Activated naive CD4-positive, alpha-beta T cell treated with Interleukin-2 at 50 U/mL for 16 hours (primary cell): ENCODE results near the gene BLACAT1.
A peak's percentile ranks its signal among the peaks of the same experiment; 100 is the strongest.
"Not testable (repeated sequence)": the region's sequence is repeated elsewhere in the genome, so short reads cannot be mapped to it uniquely, and the experiment has no call there.

Experiments
- DNase-seq: peaks from one replicate; pipeline ENCODE4 v3.0.0-alpha.2; 2020

Gene BLACAT1

DNA sequence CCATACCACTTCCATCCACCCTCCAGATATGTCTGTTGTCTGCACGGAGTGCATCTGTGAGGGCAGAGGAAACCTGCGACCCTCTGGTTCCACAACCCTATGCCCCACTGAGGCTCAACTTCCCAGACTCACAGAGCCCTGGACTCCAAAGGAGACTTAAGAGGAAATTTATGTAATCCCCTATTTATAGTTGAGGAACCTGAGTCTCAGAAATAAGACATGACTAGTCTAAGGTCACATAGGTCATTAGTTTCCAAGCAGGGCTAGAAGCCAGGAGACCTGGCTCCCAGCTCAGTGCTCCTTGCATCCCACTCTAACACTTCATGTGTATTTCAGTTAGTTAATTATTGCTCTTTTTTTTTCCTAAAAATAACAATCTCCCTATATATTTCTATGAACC, 18.3 kb downstream of the BLACAT1 start:
- no peak for DNase-seq

DNA sequence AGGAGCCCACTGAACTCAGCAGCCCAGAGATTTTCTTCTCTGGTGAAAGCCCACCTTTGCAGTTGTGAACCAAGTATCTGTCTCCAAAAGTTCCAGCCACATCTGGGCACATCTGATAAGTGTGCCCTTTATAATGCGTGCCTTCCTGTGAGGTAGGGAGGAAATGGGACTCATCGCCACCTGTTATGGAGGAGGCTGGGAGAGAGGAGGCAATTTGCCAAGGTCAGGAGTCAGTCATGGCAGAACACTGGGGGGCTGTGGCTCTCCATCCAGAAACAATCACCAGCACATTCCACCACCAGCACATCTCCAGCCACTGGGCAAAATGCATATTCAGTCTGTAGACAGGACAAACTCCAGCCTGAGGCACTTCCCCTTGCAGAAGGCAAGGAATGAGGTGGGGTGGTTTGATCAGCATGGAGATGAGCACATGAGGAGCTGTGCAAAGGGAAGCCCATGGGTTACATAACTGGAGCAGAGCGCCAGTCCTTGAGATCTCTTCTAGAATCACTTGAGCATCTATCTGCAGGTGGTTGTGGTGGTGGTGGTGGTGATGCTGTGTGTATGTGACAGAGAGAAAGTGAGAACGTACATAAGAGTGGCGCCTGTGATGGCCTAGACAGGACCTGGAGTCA, 19.0 kb downstream of the BLACAT1 start:
- DNase-seq = no peak

DNA sequence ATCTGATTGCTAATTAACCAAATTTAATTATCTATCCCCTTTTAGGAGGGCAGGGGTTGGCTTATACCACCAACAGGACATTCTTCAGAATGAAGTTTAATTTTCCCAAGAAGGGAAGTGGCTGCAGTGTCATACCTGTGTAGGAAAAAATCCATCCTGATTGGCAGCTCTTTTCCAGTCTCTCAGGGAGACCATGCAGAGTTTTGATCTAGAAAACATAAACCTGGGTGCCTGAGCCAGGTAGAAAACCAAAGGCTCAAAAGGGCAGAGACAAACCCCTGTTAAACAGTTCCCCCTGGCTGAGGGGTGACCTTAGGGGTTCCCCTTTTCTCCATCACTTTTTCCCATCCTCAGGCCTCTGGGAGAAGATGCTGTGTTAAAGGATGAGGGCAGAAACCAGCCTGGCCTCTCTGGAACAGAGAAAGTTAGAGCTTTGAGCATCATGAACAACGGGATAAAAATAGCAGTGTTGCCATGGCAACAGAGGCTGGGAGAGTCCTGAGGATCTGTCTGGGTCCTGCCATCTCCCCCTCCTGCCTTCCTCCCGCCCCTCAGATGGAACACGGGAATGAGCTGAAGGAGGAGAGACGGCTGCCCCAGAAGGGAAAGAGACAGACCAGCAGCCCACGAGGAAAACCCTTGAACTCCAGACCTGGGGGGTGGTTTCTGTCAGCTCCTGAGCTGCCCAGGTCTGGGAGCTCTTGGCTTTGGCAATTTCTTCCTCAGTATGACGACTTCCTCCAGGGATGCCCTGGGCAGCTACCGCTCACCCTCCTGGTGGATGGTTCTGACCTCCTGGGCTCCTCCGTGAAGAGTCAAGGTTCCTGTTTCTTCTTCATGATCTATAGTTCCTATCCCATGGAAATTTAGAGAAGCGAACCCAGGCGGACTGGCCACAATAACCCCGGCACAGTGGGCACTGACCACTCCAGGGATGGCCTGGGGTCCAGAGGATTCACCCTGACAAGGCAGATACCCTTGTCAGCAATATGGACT, 20.0 kb downstream of the BLACAT1 start:
- no peak for DNase-seq

DNA sequence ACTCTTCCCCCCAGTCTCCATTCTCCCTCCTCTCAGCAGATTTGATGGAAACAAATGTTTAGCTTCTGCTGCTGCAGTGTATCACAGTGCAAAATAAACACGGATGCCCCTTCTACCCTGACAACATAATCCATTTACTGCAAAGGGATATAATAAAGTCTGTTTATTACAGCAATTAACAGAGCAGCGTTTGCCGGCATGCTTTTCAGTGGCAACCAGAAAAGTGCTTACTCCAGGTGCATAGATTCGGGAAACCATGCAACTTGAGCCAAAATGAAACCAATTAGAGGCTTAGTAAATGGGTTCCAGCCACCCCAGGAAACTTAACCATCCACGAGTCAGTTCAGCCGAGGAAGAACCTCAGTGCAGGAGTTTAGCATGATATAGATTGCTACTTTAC, 21.1 kb downstream of the BLACAT1 start:
- no peak for DNase-seq

DNA sequence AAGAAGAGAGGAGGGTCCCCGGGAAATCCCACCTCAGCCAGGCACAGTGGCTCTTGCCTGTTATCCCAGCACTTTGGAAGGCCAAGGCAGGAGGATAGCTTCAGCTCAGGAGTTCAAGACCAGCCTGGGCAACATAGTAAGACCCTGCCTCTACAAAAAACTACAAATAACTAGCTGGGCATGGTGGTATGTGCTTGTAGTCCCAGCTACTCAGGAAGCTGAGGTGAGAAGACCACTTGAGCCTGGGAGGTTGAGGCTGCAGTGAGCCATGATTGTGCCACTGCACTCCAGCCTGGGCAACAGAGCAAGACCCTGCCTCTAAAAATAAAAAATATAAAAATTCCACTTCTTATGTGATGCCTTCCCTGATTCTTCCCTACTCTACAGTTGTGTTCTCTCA, 23.2 kb downstream of the BLACAT1 start:
- DNase-seq = not testable (repeated sequence)

DNA sequence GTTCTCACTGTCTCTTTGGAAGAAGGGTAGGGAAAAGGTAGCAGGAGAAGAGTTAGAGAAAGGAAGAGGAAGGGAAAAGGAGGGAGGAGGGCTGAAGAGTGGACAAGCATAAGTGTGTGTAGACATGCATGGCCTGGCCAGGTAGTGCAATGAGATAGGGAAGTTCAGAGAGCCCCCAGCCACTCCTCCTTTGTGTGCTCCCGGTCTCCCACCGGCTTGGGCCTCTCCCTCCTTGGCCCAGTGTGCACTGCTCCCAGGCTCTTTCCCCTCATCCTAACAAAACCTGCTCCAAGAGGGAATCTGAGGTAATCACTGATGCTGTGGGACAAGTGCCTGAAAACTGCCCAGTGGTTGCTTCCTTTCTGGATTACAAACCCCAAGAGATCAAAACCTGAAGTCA, 23.7 kb downstream of the BLACAT1 start:
- DNase-seq = no peak

DNA sequence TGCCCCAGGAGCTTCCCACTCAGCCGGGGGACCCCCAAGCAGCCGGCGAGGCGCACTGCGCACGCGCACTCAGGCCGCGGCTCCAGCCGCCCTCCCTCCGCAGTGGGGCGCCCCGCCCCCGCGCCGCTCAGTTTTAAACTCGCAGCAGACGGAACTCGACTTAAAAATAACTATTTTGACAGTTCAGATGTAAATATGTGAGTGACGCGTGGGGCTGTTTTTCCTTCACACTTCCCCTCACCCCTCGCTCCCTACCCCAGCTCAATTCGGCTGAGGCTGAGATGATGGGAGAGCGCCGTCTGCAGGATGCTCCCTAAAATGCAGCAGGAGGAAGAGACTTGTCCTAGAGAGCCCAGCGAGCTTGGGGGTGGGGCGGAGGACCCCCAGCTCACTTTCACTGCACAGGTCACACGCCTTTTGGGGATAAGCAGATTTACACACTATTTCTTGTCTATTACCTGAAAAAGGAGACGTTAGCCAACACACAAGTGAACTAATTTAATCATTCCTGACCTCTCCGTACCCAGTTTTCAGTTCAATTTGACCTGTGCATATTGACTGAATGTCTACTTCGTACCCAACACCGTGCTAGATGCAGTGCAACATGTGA, 25.0 kb downstream of the BLACAT1 start:
- DNase-seq = peak; percentile 57

DNA sequence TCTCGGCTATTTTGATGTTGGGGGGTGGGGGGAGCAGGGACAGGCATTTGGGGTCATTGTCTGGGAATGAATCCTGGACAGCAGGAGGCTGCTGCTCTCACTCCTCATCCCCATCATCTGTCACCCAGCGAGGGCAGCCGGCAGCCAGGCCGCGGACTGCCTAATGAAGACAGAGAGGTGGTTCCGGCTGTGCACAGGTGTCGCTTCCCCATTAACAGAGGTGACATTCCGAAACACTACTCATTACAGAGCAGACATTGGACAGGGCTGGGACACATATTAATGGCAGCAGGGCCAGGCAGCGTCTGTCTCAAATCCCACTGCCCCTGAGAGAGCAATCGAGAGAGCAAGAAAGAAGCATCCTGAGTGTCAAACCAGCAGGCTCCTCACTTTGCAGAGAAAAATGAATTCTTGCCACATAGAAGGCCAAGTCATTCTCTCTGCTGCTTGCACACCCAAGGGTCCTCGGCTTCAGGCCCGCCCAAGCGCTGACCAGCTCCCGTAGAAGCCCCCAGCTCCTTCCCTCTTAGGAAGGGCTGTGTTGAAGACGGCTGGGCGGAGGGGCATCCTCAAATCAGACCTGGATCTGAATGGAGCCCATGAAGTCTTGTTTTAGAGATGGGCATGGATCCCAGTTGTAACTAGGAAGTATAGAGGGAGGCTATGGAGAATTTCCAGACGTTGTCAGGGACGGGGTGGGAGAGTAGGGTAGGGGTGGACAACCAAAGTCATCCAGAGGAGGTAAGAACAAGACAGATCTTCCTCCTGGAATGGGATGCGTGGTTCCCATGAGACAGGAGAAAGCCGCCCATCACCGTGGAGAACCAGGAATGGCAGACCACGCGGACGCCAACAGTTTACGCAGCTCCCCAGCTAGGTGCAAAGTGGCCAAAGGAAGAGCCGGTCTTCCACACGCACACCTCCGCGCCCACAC, 25.8 kb downstream of the BLACAT1 start:
- no peak for DNase-seq

DNA sequence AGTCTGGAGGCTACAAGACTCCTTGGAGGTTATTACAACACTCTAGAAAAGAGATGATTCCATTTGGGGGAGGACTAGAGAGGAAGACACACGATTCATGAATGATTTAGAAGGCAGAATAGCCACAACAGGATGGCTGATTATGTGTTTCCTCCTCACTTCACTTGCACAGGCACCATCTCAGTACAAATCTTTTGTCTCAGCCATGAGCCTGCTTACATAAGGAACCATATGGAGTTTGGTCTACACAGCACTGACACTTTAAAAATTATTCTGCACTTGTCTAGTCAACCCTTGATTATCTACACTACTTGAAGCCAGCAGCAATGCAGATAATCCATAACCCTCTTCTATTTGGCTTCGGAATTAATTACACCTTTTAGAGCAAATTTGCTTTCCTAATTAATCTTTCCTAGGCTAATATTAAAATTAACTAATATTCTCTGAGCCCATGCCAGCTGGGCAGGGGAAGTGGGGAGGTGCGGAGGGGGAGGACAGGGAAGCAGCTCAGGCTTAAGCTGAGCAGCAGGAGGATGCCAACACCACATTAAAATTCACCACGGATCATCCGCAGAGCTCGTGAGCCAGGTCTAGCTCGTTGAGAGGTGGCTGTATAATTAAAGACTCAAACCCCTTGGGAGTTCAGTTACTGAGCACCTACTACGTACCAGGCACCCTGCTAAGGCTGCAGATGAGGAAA, 30.8 kb downstream of the BLACAT1 start:
- DNase-seq = no peak

DNA sequence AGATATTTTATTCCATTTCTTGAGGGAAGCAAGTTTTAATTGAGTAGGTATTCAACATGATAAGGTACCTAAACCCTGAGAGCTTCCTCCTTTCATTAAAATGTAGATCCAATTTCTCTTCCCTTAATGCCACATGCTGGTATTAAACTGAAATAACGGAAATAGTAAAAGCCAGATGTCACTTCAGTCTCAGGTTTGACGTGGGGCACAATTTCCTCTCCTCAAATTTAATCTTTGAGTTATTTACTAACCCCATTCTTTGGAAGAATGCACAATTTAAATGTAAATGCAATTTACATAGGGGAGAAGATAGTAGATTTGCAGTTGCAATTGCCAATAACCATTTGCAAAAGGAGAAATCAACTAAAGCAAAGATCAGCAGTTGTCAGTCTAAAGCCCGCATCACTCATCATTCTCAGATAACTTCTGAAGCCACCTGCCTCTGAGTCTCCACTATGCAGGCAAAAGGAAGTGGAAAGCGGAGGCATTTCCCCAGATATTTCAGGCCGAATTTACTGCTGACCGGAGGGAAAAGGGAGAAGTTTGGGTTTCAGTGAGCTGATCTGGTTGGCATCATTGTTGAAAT, 31.9 kb downstream of the BLACAT1 start:
- DNase-seq = no peak

DNA sequence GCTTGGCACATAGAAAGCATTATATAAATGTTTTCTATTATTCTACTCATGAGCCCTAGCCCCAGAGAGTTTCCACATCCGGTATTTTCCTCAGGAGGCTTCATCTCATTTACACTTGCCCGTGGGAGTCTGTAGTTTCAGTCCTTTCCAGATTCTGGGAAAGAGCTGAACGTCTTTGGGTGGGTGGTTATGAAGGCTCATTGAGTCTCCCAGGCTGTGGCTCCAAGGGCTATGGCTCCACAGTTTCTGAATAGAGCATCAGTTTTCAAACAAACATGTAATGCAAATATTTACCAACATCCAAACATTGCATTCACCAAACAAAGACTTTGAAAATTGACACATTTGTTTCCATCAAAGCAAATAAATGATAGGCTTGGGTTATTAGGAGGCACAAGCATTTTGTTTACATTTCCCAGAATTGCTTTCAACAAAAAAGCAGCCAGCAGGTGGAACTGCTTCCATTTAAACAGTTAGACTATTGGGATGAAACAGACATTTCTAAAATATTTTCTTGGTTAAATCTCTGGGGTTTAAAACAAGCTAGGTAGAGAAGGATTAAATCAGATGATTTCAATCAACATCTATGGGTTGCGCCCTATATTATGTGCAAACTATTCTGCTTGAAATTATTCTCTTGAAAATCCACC, 32.7 kb downstream of the BLACAT1 start:
- DNase-seq = no peak

DNA sequence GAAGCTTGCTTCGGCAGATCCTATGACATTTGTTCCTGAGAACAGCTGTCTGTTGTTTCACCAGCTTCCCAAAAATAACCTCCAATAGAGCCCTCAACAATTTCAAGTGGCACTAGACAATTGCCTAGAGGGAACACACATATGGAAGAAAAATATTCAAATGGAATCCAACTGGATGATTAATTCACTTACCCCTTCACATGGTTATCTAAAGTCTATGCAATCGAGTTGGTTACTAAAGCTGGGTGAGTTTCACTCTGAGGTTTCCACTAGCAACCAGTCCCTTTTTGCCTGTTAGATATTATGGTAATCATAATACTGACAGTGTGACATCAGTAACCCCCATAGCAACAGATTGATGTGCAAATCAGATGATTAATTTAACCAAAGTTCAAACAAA, 34.0 kb downstream of the BLACAT1 start, which contains the start of gene LEMD1:
Gene LEMD1, minus strand, starts transcription at position 259 of the 400 bp plus-strand sequence. CDS start 1,520 bp downstream, outside the sequence.
- DNase-seq = no peak

DNA sequence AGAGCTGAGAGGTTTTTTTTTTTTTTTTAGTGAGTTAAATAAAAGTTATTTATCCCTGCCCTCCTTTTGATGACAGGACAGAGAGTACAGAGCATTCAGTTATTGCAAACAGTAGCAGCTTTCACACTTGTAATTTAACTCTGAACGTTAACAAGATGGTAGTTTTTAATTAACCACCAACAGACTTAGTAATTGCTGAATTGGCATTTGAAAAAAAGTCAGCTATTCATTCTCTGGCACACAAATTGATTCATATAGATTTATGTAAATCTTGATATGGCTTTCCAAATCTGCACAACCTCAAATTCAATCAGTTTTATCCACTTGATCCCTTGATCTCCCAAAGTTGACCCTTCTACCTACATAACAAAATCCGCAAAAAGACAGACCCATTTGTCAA, 34.9 kb downstream of the BLACAT1 start:
- no peak for DNase-seq

DNA sequence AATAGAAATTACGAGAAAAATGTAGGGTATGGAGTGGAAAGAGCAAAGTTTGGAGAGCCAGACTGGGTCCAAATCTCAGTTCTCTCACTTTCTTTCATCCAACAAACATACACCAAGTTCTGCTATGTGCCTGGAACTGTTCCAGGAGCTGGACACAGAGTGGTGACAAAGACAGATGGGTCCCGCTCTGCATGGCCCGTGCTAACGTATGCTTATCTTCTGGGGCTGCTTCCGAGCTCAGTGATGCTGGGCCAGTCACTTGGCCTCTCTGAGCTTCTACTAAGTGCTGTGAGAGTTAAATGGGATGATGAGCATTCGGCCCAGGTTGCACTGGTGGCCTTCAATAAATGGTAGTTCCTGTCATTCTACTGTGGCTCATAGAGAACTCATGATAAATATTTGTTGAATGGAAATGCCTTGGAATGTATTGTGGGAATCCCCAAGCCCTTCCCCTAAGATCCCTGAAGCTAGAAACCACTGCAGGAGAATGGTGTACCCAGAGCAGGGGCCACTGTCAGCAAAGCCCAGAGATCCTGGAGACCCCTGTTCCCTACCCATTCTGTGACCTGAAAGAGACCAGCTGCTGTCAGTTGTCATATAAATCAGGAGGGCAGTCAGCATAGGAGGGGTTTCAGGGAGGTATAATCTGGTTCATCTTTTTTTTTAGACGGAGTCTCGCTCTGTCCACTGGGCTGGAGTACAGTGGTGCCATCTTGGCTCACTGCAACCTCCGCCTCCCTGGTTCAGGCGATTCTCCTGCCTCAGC, 37.8 kb downstream of the BLACAT1 start:
- no peak for DNase-seq

DNA sequence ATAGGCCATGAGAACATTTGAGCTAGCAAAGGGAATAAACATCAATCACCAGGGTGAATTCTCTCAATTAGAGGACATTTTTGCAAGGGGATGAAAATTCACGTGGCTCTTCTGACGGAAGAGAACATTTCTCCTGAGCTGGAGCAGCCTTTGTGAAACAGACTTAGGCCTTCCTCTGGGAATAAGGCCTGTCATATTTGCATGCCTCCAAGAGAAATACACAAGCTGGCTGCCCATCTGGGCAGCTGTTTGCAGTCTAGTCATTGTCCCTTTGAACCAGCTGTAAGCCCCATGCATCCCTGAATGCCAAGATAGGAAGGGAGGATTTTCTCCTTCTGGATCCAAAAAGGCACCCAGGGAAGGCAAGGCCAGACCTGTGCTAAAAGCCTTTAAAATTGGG, 39.5 kb downstream of the BLACAT1 start:
- DNase-seq = no peak

DNA sequence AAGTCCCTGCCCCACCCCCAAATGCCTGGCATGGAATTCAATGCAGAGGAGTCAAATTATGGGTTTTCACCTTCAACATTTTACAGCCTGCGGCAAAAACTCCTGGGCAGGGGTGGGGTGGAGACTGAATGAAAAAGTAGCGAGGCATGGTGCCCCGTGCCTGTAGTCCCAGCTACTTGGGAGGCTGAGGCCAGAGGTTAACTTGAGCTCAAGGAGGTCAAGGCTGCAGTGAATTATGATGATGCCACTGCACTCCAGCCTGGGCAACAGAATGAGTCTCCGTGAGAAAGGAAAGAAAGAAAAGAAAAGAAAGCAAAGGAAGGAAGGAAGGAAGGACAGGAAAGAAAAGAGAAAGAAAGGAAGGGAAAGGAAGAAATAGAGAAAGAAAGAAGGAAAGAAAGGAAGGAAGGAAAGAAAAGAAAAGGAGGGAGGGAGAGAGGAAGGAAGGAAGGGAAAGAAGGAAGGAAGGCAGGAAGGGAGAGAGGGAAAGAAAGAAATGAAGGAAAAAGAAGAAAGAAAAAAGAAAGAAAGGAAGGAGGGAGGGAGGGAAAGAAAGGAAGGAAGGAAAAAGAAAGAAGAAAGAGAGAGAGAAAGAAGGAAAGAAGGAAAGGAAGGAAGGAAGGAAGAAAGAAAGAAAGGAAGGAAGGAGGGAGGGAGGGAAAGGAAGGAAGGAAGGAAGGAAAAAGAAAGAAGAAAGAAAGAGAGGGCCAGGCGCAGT, 45.1 kb downstream of the BLACAT1 start:
- DNase-seq = no peak

DNA sequence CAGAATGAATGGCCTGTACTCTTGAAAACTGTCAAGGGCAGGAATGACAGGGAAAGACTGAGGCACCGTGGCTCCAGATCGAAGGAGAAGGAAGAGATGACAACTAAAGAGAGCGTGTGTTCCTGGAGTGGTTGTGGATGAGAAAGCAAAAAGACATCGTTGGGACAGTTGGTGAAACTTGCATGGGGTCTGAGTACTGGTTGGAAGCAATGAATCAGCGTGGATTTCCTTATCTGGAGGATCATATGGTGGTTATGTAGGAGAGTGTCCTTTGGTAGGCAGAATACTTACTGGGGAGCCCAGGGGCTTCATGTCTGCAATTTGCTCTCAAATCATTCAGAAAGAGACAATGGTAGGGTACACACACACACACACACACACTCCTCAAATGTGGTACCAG, 47.9 kb downstream of the BLACAT1 start:
- DNase-seq = no peak

DNA sequence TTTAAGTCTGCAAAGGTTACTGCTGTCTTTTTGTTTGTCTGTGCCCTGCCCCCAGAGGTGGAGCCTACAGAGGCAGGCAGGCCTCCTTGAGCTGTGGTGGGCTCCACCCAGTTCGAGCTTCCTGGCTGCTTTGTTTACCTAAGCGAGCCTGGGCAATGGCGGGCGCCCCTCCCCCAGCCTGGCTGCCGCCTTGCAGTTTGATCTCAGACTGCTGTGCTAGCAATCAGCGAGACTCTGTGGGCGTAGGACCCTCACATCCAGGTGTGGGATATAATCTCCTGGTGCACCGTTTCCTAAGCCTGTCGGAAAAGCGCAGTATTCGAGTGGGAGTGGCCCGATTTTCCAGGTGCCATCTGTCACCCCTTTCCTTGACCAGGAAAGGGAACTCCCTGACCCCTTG, 49.6 kb downstream of the BLACAT1 start:
- DNase-seq = not testable (repeated sequence)
